Endometrial microvascular endothelial cells (primary cell): ENCODE measurements around the gene NAA80. TPM values are rescaled to one million over a fixed set of nuclear protein-coding genes. Genes with fewer than 3 reads are reported as not detected.
"Not testable (repeated sequence)": the region's sequence is repeated elsewhere in the genome, so short reads cannot be mapped to it uniquely, and the experiment has no call there.

Experiments
- in situ Hi-C: cut with HindIII; loops from 2 replicates; pipeline ENCODE4 v1.10.0; 2017; ENCODE audit warnings: low sequenced_read_pairs, low pct_unique_long_range_greater_than_20kb; ENCODE audit errors: inconsistent ontology term
- total RNA-seq: library from RNA; depleted of rRNA; stranded (reverse); fragments of >200 nt; gene quantifications from one replicate; pipeline ENCODE4 v1.2.3, GENCODE V29; 2015; ENCODE audit errors: inconsistent ontology term

Gene NAA80
- total RNA-seq, 1 donor from 2014 or later: 11.2 TPM

DNA sequence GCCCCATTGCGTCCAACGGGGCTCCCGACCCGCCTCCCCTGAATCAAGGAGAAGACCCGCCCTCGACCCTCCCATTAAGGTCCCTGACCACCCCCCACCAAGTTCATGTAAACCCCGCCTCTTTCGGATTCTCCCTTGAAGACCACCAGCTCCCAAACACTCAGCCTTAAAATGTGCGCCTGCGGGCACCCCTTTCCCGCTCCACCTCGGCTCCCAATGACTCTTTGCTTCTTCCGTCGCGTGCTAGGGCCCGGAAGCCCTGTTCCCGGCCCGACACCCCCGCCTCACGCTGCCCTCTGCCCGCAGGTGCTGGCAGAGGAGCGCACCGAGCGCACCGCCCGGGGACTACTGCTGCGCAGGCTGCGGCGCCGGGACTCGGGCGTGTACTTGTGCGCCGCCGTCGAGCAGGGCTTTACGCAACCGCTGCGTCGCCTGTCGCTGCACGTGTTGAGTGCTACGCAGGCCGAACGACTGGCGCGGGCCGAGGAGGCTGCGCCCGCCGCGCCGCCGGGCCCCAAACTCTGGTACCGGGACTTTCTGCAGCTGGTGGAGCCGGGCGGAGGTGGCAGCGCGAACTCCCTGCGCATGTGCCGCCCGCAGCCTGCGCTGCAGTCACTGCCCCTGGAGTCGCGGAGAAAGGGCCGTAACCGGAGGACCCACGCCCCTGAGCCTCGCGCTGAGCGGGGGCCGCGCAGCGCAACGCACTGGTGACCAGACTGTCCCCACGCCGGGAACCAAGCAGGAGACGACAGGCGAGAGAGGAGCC lies 23.0 kb downstream of the NAA80 start:
- in situ Hi-C loops: no loop called here

DNA sequence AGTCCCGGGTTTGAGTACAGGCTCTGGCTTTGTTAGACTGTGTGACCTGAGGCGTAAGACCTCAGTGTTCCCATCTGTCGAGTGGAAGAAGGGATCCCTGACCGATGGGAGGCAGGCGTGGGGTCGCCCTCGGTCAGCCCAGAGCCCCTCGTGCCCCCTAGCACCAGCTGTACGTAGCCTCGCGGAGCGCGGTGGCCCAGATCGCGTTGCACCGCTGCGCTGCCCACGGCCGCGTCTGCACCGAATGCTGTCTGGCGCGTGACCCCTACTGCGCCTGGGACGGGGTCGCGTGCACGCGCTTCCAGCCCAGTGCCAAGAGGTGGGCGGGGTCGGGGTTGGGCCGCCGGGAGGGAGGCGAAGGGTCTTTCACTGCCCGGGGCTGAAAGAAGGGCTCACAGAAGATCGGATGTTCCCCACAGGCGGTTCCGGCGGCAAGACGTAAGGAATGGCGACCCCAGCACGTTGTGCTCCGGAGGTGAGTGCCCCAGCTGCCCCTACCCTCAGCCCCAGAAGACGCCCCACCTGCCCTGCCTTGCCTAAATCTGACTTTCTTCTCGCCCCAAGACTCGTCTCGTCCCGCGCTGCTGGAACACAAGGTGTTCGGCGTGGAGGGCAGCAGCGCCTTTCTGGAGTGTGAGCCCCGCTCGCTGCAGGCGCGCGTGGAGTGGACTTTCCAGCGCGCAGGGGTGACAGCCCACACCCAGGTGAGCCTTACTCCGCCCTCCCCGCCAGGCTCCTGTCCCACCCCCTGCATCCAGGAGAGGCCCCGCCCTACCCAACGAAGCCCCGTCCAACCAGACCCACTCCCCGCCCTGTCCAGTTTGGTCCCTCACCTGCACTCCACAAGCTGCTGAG lies 23.8 kb downstream of the NAA80 start:
- in situ Hi-C loops: no loop called here

DNA sequence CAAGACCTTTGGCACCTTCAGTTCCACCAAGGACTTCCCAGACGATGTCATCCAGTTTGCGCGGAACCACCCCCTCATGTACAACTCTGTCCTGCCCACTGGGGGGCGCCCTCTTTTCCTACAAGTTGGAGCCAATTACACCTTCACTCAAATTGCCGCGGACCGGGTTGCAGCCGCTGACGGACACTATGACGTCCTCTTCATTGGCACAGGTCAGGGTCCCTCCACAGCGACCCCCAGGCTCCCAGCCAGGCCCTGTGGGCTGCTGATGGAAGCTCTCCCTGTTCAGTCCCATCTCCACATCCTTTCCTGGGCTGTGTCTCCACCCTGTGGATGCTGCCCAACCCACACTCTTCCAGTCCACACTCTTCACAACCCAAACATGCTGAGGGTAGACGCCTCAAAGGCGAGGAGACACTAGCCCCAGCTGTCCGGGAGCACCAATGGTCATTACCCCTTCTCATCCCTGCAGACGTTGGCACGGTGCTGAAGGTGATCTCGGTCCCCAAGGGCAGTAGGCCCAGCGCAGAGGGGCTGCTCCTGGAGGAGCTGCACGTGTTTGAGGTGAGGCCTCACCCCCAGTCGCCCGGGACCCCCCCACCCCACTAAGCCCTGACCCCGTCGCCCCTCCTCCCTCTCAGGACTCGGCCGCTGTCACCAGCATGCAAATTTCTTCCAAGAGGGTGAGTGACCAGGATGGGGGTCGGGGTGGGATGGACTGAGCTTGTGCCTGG lies 24.7 kb downstream of the NAA80 start:
- in situ Hi-C loops: no loop called here

DNA sequence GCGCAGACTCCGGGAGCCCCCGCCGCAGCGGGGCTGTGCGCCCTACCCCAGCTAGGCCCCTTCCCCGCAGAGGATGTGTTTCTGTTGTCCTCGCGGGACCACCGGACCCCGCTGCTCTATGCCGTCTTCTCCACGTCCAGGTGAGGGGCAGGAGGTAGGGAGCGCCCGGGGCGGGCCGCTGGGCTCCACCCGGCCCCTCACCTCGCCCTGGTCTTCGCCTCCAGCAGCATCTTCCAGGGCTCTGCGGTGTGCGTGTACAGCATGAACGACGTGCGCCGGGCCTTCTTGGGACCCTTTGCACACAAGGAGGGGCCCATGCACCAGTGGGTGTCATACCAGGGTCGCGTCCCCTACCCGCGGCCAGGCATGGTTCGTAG lies 25.5 kb downstream of the NAA80 start:
- in situ Hi-C loops: no loop called here

DNA sequence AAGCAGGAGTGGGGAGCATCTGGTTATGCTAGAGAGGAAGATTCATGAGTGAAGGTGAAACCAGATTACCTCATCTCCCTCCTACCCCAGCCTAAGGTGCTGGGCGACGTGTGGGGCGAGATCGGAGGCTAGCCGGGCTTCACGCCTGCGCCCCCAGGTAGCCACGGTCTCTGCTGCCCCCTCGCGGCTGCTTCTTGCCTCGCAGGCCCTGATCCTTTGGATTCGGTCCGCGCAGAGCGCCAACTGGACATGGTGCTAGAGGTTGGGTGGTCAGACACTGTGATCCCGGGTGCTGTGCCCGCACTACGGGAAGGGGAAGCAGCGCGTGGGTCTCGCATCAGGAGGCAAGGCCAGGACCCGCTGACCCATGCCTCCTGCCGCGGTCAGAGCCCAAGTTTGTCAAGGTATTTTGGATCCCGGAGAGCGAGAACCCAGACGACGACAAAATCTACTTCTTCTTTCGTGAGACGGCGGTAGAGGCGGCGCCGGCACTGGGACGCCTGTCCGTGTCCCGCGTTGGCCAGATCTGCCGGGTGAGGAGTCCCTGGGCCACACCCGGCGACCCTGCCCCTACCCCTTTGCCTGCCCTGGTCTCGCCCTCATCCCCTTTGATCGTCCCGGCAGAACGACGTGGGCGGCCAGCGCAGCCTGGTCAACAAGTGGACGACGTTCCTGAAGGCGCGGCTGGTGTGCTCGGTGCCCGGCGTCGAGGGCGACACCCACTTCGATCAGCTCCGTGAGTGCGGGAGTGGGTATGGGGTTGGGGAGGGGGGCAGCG lies 26.1 kb downstream of the NAA80 start:
- in situ Hi-C loops: no loop called here

DNA sequence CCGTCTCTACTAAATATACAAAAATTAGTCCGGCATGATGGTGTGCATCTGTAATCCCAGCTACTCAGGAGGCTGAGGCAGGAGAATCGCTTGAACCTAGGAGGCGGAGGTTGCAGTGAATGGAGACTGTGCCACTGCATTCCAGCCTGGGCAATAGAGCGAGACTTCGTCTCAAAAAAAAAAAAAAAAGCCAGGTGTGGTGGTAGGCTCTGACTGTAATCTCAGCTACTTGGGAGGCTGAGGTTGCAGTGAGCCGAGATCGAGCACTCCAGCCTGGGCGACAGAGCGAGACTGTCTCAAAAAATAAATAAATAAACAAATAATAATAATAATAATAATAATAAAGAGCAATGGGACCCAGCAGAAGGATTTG lies 26.7 kb downstream of the NAA80 start:
- in situ Hi-C loops: not testable (repeated sequence)

DNA sequence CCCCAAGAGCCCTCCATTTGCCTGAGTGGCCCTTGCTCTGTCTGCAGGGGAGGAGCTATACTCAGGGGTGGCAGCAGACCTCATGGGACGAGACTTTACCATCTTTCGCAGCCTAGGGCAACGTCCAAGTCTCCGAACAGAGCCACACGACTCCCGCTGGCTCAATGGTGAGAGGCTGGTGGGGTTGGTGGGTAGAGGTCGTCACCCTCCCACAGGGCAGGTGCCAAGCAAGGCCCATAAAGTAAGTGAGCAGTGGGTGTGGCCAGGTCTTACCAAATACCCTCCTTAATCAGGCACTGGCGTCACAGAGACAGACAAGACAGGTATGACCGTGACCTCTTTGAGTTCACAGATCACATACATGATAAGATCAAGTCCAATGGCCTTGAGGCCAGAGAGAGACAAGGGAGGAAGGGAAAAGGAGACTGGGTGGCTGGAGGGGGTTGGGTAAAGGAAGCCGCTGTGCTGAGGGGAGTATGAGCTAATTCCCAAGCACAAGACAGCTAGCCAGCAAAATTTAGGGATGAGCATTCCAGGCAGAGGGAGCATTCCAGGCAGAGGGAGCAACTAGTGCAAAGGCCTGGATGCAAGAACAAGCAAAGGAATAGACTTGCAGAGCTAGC lies 27.8 kb downstream of the NAA80 start:
- in situ Hi-C loops: no loop called here

DNA sequence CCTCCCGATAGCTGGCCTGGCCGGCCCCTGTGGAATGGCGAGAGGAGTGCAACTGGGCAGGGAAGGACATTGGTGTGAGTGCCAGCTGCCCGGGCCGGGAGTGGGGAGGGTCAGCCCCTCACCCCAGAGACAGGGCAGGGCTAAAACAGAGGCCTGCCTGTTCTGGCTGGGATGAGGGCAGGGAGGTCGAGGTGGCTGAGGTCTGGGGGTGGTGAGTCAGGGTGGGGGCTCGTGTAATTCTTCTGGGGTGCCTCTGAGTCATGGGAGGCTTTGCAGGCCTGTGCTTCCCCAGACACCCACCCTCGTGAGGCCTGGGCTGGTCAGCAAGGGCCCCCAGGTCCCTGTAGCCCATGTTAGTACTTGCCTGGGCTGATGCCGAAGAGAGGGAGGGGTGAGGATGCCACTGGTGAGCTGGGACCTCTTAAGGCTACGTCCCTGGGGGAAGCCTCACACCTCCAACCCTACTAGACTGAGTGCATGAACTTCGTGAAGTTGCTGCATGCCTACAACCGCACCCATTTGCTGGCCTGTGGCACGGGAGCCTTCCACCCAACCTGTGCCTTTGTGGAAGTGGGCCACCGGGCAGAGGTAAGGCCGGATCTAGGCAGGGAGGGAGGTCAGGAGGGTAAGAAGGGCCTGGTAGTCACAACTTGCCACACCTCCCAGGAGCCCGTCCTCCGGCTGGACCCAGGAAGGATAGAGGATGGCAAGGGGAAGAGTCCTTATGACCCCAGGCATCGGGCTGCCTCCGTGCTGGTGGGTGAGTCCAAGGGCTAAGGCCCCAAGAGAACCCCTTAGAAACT lies 28.6 kb downstream of the NAA80 start:
- in situ Hi-C loops: no loop called here

DNA sequence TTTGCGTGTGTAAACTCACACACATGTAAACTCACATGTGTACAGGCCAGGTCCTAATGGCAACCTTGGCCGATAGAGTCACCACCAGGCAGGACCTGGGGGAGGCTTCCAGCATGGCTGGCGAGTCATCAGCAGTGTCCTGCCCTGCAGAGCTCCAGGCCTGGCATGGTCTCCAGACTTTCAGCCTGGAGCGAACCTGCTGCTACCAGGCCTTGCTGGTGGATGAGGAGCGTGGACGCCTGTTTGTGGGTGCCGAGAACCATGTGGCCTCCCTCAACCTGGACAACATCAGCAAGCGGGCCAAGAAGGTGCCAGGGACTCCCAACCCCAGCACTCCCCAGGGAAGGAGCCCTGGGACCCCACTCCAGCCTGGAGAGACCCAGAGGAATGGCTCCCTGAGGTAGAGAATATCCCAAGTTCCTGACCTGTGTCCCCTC lies 29.2 kb downstream of the NAA80 start:
- in situ Hi-C loops: no loop called here

DNA sequence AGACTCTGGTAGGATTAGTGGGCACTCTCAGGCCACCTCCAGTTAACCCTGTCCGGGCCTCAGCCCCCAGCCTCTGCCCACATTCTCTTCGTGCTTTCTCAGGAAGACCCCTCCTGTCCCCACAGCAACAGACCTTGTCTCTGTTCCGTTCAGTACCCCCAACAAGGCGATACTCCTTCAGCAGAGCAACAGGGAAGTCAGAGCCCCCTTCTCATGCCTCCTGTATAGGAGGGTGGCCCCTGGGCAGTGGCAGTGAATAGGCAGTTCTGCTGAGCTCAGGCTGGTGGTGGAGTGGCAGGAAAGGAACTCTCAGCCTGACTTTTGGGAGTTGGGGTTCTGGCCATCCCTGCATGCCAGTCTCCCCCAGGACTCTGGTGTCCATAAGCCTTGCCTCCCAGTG lies 29.7 kb downstream of the NAA80 start:
- in situ Hi-C loops: no loop called here

DNA sequence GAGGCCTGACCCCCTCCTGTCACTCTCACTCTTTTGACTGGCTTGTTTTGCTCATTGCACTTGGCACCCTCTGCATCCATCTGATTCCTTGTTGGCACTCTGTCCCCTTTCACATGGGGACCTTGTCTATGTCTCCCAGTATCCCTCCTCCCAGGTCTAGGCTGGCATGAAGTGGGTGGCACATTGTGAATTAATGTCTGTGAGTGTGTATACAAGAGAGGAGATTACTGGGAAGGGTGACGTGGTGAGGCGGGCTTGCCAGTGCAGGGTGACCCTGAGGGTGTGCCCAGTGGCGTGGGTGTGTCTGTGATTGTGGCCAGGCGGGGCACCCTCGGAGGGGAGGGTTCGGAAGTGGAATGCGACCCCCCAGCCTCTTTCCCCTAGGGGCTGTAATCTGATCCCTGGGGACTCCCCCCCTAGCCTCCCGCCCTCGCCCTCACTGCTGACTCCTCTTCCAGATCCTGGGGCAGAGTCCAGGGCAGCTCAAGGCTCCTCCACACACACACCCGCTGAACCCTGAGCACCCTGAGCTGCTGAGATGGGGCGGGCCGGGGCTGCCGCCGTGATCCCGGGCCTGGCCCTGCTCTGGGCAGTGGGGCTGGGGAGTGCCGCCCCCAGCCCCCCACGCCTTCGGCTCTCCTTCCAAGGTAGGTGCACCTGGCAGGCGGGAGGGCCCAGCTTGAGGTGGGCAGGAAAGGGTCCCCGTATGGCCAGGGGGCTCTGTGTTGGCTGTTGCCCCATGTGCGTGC lies 30.3 kb downstream of the NAA80 start, which contains the start of gene SEMA3B:
Gene SEMA3B, plus strand, starts transcription at position 445 of the 749 bp plus-strand sequence. Its CDS starts 94 bp downstream, at position 539.
- in situ Hi-C loops: no loop called here

DNA sequence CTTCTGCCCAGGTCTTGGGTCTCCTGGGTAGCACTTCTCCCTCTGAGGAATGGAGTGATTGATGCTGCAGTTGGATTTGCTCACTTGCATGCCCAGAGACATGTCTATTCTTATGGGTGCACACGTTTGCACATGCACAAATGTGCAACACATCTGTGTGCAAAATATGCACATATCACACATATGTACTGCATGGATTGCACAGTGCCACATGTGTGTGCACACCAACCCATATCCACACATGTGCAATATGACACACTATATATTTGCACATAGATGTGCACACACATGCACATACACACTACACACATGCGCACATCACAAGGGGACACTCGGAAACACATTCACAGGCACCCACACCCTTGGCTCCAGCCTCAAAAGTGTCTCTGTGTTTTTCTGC lies 30.9 kb downstream of the NAA80 start:
- in situ Hi-C loops: no loop called here

DNA sequence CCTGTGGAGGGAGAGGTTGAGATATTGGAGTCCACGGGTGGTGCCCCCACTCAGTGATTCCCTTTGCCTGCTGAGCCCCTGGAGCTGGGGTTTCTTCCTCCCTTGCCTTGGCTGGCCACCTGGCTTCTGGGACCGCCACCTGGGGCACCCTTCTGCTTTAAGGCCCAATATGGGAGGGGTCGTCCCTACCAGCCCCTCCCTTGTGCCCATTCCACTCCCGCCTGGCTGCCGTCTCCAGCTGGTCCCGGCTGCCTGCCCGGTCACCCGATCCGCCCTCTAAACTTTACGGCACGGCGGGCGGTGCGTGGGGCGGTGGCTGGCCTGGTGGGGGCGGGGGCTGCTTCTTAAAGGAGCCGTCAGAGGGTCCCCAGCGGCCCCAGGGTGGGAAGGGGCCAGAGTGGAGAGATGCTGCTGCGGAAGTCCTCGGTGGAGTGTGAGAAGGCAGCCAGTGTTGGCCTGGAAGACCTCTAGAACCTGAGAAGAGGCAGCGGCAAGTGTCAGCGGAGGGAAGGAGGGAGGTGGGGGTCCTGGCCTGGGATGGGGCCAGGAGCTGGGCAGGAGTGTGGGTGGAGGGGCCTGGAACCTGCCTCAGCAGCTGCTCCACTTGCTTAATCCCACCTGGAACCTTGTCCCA lies 31.8 kb downstream of the NAA80 start:
- in situ Hi-C loops: no loop called here

DNA sequence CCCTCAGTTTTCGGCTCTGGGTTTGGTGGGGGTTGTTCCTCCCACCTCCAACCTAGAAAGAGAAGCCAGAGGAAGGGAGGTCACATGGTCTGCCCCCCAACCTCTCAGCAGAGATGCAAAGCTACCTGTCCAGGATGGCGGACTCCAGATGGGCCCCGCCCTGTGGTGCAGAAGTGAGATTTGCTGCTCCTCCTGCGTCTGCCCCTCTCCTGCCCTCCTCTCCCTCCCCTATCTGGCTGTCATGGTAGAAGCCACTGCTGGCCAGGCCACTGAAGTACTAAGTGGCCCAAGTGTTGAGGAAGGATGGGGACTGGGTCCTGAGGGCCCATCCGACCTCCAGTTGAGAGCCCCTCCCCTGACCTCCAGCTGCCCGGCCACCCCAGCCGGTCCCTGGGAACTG lies 32.4 kb downstream of the NAA80 start:
- in situ Hi-C loops: no loop called here

DNA sequence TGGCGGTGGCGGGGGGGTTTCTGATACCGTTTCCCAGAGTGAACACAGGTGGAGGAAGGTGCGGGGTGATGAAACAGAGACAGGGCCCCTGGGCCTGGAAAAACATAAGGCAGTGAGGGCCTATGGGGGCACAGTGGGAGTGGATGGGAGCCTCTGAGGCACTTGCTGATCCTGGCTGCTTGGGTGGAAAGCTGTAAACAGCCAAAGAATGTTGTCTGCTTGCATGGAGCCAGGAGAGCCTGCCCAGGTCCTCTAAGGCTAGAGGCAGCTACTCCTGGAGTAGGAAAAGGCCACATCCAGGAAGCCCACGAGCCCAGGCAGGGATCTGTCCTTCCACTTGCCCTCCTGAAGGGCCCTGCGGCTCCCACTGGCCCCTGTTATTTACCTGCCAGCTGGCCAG lies 33.2 kb downstream of the NAA80 start:
- in situ Hi-C loops: no loop called here

DNA sequence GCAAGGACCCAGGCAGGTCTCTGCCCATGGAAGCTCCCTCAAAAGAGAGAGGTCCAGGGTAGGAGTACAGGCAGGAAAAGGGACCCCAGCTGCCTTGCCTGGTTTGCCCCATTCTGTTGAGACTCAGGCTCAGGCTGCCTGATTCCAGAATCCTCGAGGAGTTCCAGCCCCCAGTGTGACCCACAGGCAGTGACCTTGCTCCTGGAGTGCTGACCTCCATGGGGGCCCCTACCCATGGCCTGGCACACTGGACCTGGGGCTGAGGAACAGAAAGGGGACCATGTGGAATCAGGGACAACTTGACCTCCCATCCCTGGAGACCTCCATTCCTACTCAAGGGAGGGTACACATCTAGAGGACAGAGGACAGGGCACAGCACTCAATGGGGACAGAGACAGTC lies 33.6 kb downstream of the NAA80 start:
- in situ Hi-C loops: no loop called here
